Stimulated activated CD8-positive, alpha-beta memory T cell treated with anti-CD3 and anti-CD28 coated beads, Interleukin-12 subunit alpha, Interleukin-12 subunit beta, amount 100 ng/mL, for 4 hours (primary cell): ENCODE measurements around the gene MAPK1.
"Not testable (repeated sequence)": the region's sequence is repeated elsewhere in the genome, so short reads cannot be mapped to it uniquely, and the experiment has no call there.

ENCODE experiments used
- DNase-seq: peaks from one replicate; pipeline ENCODE4 v3.0.0-alpha.2; 2020; ENCODE audit warnings: low read depth

The MAPK1 gene

GRCh38 chr22:21818487-21819182 is 48.8 kb downstream of the MAPK1 start:
- DNase-seq = no peak

DNA sequence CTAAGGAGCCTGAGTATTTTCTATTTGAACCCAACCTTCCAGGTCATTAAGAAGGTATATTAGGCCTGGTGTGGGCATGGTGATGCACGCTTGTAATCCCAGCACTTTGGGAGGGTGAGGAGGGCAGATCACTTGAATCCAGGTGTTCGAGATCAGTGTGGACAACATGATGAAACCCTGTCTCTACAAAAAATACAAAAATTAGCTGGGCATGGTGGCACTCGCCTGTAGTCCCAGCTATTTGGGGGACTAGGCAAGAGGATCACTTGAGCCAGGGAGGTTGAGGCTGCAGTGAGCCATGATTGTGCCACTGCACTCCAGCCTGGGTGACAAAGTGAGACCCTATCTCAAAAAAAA is 50.0 kb downstream of the MAPK1 start:
- DNase-seq = not testable (repeated sequence)

- no peak for DNase-seq
These were observed 50.5 kb downstream of the MAPK1 start for GRCh38 chr22:21816787-21817496.

- no peak for DNase-seq
These were observed 51.0 kb downstream of the MAPK1 start for GRCh38 chr22:21816472-21816786.

GRCh38 chr22:21815958-21816357 is 51.5 kb downstream of the MAPK1 start:
- DNase-seq = no peak

GRCh38 chr22:21815357-21815756 is 52.1 kb downstream of the MAPK1 start:
- DNase-seq = no peak

DNA sequence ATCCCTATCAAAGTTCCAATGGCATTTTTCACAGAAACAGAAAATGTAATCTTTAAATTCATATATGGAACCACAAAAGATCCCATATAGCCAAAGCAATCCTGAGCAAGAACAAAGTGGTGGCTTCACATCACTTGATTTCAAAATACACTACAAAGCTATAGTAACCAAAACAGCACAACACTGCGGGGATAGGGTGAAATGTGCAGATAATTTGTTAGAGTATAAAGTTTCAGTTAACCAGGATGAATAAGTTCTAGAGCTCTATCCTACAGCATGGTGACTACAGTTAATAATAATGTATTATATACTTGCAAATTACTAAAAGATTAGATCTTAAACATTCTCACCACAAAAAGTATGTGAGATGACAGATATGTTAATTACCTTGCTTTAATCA is 55.5 kb downstream of the MAPK1 start:
- DNase-seq = no peak

DNA sequence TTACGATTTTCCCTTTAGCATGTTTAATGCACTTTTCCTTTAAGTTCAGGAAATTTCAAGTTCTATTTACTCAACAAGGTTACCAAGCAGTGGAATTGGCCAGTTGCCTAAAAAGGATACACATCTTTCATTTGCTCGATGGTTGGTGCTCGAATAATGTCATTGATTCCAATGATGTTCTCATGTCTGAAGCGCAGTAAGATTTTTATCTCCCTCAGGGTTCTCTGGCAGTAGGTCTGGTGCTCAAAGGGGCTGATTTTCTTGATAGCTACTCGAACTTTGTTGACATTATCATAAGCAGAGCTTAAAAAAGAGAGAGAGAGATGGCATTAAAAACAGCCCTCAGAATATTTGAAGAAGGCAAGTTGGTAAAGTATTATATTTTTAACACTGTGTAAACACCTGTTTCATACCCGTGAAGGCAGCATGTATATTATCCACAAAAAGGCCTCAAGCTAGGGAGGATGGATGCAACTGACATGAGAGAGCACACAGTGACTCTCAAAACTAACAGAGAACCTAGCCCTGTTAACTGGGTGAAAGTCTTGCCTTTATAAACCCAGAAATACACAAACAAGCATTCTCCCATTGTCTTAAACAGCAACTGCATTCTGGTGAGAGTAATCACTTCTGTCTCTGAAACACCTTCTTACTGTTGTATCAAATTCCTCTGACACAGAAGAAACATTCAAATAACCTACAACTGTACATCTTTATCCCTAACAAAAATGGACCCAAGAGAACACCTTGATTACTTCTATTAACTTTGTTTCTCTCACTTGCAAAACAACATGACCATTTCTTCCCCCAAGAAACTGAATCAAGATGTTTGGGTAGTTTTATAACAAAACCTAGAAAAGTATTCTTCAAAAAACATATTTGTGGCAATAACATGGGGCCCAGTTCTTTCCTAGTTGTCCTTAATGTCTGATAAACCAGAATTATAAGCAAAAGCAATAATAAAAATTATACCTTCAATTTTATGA is 59.6 kb downstream of the MAPK1 start:
- DNase-seq = no peak

GRCh38 chr22:21805325-21805724 is 62.1 kb downstream of the MAPK1 start:
- DNase-seq = not testable (repeated sequence)

DNA sequence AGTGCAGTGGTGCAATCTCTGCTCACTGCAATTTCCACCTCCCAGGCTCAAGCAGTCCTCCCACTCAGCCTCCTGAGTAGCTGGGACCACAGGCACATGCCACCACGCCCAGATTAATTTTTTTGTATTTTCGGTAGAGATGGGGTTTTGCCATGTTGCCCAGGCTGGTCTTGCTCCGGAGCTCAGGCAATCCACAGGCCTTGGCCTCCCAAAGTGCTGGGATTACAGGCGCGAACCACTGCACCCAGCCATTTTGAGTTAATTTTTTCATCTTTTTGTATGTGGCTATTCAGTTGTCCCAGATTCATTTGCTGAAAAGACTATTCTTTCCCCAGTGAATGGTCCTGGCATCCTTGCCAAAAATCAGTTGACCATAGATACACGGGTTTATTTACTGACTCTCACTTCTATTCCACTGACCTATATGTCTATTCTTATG is 63.6 kb downstream of the MAPK1 start:
- DNase-seq = no peak

GRCh38 chr22:21802673-21803072 is 64.8 kb downstream of the MAPK1 start:
- DNase-seq = no peak

DNA sequence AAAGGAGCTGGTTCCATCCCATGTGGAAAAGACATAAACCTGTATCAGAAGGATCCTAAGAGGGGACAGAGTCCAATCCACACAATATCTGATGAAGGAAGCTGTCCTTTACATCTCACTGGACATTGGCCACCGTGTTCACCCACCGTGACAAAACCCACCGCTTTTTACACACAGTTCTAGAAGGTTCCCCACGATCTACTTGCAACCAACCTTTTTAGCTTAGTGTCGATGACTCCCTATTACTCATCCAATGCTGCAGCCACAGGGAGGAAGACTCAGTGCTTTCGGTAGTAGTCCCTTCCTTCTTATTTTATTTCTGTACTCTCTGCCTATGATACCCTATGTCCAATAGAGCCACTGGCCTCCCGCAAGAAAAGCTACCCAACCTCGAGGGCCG is 65.4 kb downstream of the MAPK1 start:
- no peak for DNase-seq

DNA sequence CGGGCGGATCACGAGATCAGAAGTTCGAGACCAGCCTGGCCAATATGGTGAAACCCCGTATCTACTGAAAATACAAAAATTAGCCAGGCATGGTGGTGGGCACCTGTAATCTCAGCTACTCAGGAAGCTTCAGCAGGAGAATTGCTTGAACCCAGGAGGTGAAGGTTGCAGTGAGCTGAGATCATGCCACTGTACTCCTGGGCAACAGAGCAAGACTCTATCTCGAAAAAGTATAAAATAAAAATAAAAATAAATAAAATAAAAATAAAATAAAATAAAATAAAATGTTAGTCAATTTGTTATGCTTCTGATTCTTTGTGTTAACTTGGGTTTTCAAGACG is 66.2 kb downstream of the MAPK1 start:
- DNase-seq = not testable (repeated sequence)

GRCh38 chr22:21800552-21801303 is 66.7 kb downstream of the MAPK1 start:
- DNase-seq = no peak

DNA sequence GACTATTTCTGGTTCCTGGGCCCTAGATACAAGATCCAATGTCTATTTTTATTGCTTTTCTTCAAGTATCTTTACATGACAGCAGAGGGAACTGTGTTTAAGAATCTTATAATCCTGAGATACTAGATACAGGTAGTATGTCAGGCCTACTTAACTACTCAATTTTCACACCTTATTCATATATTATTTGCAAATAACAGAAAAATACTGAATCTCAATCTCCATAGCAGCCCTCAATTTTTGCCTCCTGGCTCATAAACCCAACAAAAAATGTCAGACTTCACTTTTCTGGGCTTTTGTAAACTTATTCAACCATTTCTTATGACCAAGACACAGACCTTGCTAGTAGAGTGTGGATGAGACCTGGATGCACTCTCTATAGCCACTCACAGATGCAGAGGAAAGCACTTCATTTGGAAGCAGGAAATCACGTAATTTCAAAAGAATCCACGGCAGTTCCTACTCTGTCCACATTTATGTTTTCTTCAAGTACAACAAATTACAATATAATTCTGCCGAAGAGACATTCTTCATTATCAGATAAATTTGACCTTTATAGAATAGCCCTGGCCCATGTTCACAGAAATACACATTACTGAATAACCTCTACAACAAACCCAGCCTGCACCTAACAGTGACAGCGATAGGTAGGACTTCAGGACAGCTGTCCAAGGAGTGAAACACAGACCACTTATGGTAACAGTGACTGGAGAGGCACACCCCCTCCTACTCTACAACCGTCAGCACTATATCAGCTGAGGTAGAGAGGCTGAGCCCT is 69.8 kb downstream of the MAPK1 start:
- no peak for DNase-seq

- DNase-seq = no peak
These were observed 70.6 kb downstream of the MAPK1 start for GRCh38 chr22:21796863-21797262.

DNA sequence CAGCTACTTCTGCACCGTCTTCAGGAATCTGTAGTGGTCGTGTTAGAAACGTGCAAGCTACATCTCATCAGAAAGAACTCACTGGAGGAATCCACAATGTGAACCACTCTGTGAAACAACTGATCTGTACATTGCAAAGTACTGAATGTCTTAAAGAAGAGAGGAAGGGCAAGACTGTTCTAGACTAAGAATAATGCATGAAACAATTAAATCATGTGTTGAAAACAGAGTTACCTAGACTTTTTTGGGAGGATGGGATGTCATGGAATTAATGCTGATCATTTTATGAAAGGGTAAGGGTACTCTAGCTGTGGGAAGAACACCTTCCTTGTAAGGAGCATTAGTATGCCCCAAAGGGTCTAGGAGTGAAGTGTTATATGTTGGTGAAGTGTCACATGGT is 71.2 kb downstream of the MAPK1 start:
- DNase-seq = no peak

GRCh38 chr22:21793716-21794115 is 73.7 kb downstream of the MAPK1 start:
- DNase-seq = not testable (repeated sequence)

DNA sequence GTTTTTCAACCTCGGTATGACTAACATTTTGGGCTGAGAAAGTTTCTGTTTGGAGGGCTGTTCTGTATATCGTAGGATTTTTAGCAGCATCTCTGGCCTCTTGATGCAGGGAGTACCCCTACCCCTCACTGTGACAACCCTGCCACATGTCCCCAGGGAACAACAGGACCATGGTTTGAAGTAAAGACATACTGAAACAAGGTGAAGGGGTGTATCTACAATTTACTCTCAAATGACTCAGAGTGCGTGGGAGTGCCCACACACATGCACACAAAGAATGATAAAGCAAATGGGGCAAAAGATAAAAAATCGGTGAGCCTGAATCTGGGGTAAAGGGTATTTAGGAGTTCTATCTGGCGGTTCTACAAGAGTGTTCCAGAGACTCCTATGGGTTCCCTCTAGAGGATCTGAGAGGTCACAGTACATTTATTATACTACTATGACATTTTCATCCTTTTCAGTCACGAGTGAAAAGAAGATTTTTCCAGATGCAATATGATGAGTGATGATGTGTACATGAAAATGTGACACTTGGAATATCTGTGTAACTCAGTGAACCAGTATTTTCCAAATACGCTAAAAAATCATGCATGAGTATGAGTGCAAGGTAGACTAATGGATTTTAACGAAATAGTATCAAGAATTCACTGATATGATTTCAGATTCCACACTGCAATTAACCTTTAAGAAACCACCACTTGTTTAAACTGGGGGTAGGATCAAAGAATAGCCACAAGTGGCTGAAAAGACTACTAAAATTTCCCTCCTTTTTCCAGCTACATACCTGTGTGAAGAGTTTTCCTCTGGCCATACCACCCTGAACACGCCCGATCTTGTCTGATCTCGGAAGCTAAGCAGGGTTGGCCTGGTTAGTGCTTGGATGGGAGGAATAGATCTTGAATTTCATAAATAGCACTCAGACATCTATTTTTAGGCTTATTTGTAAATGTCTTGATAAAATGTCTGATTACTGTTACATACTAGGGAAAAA is 75.5 kb downstream of the MAPK1 start:
- no peak for DNase-seq
